ENCODE results near the gene GTPBP3. TPM values are rescaled to one million over a fixed set of nuclear protein-coding genes. Genes with fewer than 3 reads are reported as not detected.

Gene GTPBP3
- total RNA-seq, 2 donors from 2014 or later, result 17.8 to 21.9 TPM

DNA sequence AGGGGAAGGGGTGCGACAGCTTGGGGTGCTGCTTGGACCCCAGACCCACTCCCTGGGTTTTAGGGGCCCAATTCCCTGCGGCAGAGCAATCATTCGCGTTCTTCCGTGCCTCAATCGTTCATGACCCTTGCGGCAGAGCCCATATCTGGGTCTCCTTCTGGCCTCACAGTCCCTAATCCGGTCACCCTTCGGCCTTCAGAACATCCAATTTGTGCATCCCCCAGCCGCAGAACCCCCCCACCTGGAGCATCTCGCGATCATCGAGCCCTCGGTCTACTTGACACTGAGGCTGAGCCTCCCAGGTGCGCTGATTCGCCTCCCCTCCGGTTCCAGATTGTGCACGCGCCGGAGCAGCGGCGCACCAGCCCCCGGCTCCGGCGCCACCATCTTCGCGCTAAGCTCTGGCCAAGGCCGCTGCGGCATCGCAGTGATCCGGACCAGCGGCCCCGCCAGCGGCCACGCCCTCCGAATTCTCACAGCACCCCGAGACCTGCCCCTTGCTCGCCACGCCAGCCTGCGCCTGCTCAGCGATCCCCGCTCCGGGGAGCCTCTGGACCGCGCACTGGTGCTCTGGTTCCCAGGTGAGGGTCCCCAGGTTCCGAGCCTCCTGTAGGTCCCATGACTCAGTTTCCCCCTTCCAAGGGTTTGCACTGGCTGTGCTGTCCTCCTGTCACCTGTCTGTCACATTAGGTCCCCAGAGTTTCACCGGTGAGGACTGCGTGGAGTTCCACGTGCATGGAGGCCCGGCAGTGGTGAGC is 501 bp downstream of the GTPBP3 start:
- intact Hi-C loops (cut with DNase I, micrococcal nuclease), result no loop called here
- DNase-seq (peak in 1 of 2 donors; percentile 65), ATAC-seq (no peak)

DNA sequence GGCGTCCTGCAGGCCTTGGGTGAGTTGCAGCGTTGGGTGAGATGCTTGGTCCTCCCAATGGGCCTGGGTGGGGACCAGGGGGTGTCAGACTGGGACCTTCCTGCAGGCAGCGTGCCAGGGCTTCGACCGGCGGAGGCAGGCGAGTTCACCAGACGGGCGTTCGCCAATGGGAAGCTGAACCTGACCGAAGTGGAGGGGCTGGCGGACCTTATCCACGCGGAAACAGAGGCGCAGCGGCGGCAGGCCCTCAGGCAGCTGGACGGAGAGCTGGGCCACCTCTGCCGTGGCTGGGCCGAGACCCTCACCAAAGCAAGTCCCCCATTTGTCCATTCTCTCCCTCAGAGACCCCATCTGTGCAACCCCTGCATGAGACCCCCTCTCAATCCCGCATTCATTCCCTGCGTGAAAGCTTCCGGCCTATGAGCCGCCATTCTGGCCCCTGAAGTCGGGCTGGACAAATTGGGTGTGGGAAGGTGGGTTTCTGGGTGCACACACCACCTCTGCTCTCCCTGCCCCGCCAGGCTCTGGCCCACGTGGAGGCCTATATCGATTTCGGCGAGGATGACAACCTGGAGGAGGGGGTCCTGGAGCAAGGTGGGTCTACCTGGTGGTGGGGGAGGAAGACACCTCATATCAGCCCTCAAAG is 1.2 kb downstream of the GTPBP3 start:
- intact Hi-C loops (cut with DNase I, micrococcal nuclease), result no loop called here
- DNase-seq (peak in 1 of 2 donors; percentile 41), ATAC-seq (no peak)

- peak in 1 of 2 donors; percentile 55 for DNase-seq
- ATAC-seq, result no peak
- intact Hi-C loops (cut with DNase I, micrococcal nuclease), result no loop called here
These were observed 1.9 kb downstream of the GTPBP3 start for GRCh38 chr19:17339088-17339741.

DNA sequence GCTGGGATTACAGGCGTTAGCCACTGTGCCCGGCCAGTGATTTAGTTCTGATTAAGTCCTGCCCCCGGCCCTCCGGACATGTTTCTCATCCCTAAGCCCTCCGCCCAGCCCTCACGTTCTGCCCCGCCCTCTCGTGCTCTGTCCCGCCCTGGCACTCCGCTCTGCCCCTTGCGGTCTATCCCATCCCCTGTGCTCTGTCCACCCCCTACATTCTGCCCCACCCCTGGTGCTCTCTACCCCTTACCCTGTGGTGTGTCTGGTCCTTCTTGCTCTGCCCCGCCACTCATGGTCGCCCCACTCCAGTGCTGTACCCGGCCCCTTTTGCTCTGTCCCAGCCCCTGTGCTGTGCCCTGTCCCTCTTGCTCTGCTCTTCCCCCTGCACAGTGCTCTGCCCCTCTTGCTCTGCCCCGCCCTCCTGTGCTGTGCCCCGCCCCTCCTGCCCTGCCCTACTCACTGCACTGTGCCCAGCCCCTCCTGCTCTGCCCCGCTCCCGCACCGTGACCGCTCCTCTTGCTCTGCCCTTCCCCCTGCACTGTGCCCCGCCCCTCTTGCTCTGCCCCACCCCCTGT is 3.0 kb downstream of the GTPBP3 start:
- DNase-seq (peak; percentile 88 to 91), ATAC-seq (peak; percentile 70)
- intact Hi-C loops (cut with DNase I, micrococcal nuclease), result no loop called here

DNA sequence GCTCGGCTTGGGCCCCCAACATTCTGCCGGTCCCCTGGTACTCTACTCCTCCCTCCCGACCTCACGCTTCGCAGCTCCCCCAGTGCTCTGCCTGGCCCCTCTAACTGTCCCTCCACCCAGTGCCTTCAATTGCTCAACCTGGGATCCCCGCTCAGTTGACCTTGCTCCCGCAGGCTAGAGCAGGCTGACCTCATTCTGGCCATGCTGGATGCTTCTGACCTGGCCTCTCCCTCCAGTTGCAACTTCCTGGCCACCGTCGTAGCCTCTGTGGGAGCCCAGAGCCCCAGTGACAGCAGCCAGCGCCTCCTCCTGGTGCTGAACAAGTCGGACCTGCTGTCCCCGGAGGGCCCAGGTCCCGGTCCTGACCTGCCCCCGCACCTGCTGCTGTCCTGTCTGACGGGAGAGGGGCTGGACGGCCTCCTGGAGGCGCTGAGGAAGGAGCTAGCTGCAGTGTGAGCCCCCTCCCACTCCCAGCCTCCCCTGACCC is 3.6 kb downstream of the GTPBP3 start:
- peak in 1 of 2 donors; percentile 31 for DNase-seq
- intact Hi-C loops (cut with DNase I, micrococcal nuclease), result no loop called here
- ATAC-seq, result no peak

DNA sequence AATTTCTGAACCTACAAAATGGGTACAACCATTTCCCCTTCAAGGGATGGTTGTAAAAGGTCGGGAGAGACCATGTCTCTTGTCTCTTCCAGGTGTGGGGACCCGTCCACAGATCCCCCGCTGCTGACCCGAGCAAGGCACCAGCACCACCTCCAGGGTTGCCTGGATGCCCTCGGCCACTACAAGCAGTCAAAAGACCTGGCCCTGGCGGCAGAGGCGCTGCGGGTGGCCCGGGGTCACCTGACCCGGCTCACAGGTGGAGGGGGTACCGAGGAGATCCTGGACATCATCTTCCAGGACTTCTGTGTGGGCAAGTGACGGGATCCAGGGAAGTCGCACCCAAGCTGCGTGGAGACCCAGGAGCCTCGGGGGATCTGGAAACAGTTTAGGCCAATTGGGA is 4.0 kb downstream of the GTPBP3 start:
- intact Hi-C loops (cut with DNase I, micrococcal nuclease), result no loop called here
- no peak for ATAC-seq
- DNase-seq, result no peak

DNA sequence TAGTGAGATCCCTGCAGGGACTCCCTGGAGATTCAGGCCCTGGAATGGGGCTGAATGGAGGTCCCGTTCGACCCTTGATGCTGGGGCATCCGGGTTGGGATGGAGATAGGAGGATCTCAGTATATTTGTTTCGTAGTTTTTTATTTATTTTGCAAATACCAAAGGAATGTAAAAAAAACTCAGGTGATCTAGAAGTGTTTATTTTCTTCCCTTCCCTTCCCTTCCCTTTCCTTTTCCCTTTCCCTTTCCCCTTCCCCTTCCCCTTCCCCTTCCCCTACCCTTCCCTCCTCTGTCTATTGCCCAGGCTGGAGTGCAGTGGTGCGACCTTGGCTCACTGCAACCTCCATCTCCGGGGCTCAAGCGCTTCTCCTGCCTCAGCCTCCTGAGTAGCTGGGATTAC is 4.5 kb downstream of the GTPBP3 start:
- DNase-seq, result no peak
- intact Hi-C loops (cut with DNase I, micrococcal nuclease), result no loop called here
- no peak for ATAC-seq

DNA sequence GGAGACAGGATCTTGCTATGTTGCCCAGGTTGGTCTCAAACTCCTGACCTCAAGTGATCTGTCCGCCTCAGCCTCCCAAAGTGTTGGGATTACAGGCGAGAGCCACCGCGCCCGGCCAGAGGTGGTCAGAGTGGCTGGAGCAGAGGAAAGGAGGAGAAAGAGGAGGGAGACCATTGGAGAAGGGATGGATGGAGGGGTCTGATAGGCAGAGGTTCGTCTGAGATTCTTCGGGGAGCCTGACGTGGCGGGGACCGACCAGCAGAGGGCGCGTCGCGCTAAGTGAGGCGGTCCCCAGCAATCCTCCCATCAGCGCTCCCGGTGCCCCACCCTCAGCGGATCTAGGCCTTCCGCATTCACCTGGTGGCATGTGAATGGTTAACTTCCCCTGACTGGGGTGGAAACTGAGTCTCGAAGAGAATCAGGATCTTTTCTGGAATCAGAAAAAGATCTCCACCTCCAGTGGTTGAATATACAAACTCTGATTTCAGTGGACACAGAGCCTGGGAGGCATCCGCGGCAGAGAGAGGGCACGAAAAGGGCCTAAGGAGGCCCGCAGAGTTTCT is 8.8 kb downstream of the GTPBP3 start:
- intact Hi-C loops (cut with DNase I, micrococcal nuclease), result loop anchor here in 1 of 2 donors (5.0 kb wide), 1 partner anchor 41 kb away; no protein-coding TSS in a partner anchor
- DNase-seq, result peak; percentile 61 to 84
- peak; percentile 88 for ATAC-seq

DNA sequence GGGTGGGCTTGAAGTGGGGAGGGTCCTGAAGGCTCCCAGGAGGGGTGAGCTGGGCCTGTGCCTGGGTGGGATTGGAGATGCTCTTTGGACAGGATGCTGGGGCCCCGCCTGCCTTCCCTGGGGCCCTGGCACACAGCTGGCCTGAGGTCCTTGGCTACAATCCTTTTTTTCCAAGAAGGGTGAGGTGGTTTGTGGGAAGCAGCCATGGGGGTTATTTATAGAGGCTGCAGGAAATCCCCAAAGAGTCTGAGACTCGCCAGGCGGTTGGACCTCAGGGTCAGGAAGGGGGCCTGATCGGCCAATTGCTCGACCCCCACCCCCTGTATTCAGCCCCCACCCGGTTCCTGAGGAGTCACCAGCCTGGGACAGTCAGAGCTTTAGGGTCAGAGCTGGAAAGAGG is 10.0 kb downstream of the GTPBP3 start:
- intact Hi-C loops (cut with DNase I, micrococcal nuclease), result loop anchor here in 1 of 2 donors (5.0 kb wide), 1 partner anchor 40 kb away; no protein-coding TSS in a partner anchor
- ATAC-seq, result no peak
- no peak for DNase-seq

- intact Hi-C loops (cut with DNase I, micrococcal nuclease), result loop anchor here in 1 of 2 donors (5.0 kb wide), 1 partner anchor 39 kb away; no protein-coding TSS in a partner anchor
- ATAC-seq (no peak), DNase-seq (no peak)
These were observed 10.5 kb downstream of the GTPBP3 start for GRCh38 chr19:17347877-17348276.

DNA sequence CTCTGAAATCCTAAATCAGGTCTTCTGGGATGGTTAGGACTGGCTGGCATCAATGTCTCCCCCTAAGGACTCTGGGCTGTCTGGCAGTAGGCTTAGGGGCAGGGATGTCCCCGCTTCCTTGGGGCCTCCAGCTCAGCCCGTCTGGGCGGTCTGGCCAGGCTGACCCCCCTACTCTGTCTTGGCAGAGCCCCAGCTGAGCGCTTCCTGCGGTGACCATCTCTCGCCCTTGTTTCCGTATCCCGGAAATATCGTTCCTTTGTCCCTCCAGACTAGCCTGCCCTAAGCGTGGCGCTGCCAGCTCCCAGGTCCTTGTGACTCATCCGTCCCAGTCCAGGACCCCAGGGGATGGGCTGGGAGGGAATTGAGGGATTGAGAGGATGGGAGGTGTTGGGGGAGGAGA is 11.3 kb downstream of the GTPBP3 start:
- intact Hi-C loops (cut with DNase I, micrococcal nuclease), result loop anchor here in 1 of 2 donors (5.0 kb wide), 1 partner anchor 39 kb away; no protein-coding TSS in a partner anchor
- ATAC-seq (no peak), DNase-seq (peak; percentile 19 to 37)

DNA sequence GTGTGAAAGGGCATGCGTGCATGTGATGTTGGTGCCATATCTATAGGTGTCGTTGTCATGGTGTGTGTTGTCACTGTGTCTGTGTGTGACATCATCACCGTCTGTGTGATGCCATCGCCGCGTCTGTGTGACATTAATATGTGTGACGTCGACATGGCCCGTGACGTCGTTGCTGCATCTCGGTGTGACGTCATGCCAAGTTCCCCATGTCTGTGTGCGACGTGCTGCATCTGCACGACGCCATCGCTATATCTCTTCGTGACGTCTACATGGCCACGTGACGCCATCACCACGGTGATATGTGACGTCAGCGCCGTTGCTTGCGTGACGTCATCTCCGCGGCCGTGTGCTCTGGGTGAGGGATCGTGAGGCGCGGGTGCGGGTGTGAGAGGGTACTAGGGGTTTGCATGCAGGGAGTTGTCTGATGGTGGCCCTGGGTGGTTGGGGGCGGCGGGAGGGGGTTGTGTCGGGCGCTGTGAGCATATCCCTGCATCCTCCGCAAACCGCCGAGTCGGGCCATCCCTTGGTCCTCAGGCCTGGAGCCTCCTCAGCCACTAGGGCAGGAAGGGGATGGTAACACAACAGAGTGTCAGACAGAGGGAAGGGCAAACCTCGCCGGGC is 14.6 kb downstream of the GTPBP3 start:
- ATAC-seq, result no peak
- intact Hi-C loops (cut with DNase I, micrococcal nuclease), result no loop called here
- DNase-seq, result no peak

DNA sequence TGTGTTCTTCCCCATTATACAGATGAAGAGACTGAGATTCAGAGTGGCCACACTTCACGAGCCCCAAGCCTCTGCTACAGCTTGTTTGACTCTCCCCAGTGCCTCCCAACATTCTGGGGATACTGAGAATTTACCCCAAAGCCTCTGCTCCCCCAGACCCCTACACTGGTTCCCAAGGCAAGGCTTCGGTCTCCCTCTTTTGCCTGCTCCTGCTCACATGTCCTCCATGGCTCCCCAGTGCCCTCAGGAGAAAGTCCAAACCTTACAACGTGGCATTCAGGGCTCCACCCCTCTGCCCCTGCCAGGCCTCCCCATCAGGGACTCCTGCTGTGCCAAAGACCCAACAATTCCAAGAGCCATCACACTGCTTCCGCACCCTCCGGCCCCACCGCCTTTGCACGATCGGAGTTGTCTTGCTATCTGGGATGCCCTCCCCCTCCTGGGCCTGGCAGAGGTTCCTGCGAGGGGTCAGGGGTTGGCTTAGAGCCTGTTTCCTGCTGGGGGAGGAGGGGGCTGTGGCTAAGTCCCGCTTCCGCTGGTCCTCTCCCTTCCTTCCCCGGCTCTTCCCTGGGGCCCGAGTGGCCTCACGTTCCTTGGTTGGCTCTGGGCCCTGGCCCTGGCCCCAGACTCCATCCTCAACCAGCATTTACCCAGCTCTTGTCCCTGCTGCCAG is 15.4 kb downstream of the GTPBP3 start:
- intact Hi-C loops (cut with DNase I, micrococcal nuclease), result no loop called here
- no peak for ATAC-seq
- DNase-seq, result no peak

GRCh38 chr19:17353386-17353785 is 16.0 kb downstream of the GTPBP3 start:
- DNase-seq, result no peak
- intact Hi-C loops (cut with DNase I, micrococcal nuclease), result no loop called here
- no peak for ATAC-seq

DNA sequence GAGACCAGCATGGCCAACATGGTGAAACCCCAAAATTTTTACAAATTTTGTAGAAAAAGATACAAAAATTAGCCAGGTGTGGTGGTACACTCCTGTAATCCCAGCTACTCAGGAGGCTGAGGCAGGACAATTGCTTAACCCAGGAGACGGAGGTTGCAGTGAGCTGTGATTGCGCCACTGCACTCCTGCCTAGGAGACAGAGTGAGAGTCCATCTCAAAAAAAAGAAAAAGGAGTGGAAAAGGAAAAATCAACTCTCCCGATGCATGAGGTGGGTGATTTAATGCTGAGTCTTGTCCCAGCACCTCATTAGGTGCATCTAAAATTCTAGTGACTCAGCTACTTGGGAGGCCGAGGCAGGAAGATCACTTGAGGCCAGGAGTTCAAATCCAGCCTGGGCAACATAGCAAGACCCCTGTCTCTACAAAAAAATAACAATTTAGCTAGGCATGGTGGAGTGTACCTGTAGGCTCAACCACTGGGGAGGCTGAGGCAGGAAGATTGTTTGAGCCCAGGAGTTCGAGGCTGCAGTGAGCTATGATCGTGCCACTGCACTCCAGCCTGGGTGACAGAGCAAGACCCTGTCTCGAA is 19.8 kb downstream of the GTPBP3 start:
- no peak for ATAC-seq
- intact Hi-C loops (cut with DNase I, micrococcal nuclease), result no loop called here
- DNase-seq, result no peak

DNA sequence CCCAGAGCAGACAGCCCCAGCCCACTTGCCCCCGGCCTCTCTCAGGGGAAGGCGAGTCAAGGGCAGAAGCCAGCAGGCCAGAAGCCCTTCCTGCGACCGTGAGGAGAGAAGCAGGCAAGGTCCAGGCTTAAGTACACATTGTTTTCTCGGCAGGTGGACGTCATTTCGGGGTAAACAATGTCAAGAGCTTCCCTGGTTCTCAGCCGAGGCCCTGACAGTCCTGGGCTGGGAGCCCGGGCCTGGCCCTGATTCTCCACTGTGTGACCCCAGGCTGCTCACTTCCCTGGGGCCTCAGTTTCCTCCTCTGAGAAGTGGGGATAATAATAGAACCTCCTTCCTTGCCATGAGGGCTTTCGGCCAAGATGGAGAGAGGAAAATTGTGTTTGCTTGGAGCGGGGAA is 20.4 kb downstream of the GTPBP3 start:
- intact Hi-C loops (cut with DNase I, micrococcal nuclease), result no loop called here
- no peak for DNase-seq
- ATAC-seq, result no peak

DNA sequence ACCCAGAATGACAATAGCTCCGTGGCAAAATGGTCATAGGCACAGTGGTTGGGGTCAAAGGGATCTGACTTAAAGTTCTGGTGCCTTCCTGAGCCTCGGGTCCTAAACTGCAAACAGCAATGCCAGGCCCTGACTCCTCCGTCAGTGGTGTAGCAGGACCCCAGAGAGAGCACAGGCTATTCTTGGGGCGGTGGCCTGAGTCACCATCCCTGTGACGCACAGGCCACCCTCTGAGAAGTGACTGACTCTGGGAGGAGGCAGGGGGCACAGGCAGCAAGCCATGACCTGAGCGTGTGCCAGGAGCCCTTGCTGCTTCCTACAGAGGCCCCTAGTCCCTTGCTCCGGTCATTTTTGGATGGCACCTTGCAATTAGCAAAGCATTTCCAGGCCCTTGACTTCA is 21.0 kb downstream of the GTPBP3 start:
- ATAC-seq (no peak), DNase-seq (no peak)
- intact Hi-C loops (cut with DNase I, micrococcal nuclease), result no loop called here

Data from left colon (tissue), 2 donors.